Liver (tissue), 3 donors: Measurements from ENCODE around the gene CHTOP.

Experiments
- GABPA ChIP-seq, 2 donors: IDR thresholded peaks in 1 of 2; conservative IDR thresholded peaks in 1 of 2; 2 replicates each; pipeline ENCODE4 v1.6.1; 2016; ENCODE audit warnings: antibody characterized with exemption in 2 of 2, mild to moderate bottlenecking in 1 of 2, moderate library complexity in 1 of 2
- TF ChIP-seq, protein P1 (sequence below): fragments of 150-350 bp; IDR thresholded peaks from 2 replicates; pipeline ENCODE4 v1.5.1; 2017; ENCODE audit warnings: improper control_type of control experiment, low read depth, low read length; ENCODE audit not compliant: missing input control
- TF ChIP-seq, protein P2 (sequence below): IDR thresholded peaks from 2 replicates; pipeline ENCODE4 v1.6.1; 2016; ENCODE audit warnings: antibody characterized with exemption
- donor health status: healthy.
- donor health status: healthy.

GRCh38 chr1:153627715-153628626 lies 5.9 kb upstream of the CHTOP start, which contains the start of gene S100A1:
- TF ChIP-seq, protein P1, sequence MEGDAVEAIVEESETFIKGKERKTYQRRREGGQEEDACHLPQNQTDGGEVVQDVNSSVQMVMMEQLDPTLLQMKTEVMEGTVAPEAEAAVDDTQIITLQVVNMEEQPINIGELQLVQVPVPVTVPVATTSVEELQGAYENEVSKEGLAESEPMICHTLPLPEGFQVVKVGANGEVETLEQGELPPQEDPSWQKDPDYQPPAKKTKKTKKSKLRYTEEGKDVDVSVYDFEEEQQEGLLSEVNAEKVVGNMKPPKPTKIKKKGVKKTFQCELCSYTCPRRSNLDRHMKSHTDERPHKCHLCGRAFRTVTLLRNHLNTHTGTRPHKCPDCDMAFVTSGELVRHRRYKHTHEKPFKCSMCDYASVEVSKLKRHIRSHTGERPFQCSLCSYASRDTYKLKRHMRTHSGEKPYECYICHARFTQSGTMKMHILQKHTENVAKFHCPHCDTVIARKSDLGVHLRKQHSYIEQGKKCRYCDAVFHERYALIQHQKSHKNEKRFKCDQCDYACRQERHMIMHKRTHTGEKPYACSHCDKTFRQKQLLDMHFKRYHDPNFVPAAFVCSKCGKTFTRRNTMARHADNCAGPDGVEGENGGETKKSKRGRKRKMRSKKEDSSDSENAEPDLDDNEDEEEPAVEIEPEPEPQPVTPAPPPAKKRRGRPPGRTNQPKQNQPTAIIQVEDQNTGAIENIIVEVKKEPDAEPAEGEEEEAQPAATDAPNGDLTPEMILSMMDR = peak; percentile 24
- TF ChIP-seq, protein P2, sequence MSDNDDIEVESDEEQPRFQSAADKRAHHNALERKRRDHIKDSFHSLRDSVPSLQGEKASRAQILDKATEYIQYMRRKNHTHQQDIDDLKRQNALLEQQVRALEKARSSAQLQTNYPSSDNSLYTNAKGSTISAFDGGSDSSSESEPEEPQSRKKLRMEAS = no peak
- TF ChIP-seq GABPA (IDR thresholded peaks at IDR 0.05 in 1 of 2, conservative IDR thresholded peaks at IDR 0.05 in 1 of 2) = no peak
